Stimulated activated CD4-positive, alpha-beta T cell treated with anti-CD3 and anti-CD28 coated beads, Interleukin-15, amount 100 ng/mL, for 1 hour (primary cell): ENCODE results near the gene CD96.
"Not testable (repeated sequence)": the region's sequence is repeated elsewhere in the genome, so short reads cannot be mapped to it uniquely, and the experiment has no call there.

Experiments
- DNase-seq, 2 donors: peaks; one replicate each; pipeline ENCODE4 v3.0.0-alpha.2; 2020; ENCODE audit warnings: low read depth in 1 of 2, low spot score in 1 of 2

The CD96 gene

DNA sequence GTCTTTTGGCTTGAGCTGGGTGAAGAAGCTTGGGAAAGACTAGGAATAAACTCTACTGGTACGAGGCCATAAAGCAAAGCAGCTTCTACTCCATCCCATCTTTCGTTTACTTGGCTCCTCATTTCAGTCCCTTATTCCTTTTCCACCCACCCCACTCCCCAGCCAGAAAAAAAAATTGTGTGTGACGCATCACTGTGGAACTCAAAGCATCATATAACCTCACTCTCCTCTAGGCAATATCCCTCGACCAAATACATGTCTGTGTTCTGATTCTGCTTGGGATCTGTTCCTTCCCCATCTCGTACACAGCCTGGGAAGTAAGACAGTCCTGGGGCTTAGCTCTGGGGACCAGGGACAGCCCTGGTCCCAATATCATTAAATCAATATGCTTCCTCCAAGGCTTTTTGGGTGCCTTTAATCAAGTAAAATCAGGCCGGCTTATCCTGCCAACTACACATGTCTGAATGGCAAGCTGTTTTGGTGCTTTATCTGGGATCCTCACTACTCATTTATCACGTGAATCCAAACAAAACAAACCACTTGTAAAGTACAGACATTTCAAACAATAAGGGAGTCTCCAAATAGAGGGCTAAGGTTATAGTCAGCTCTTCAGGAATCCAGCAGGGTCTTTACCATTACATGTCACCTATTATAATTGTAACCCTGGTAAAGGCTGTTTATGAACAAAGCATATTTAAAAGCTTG lies 128.1 kb downstream of the CD96 start:
- DNase-seq: no peak

DNA sequence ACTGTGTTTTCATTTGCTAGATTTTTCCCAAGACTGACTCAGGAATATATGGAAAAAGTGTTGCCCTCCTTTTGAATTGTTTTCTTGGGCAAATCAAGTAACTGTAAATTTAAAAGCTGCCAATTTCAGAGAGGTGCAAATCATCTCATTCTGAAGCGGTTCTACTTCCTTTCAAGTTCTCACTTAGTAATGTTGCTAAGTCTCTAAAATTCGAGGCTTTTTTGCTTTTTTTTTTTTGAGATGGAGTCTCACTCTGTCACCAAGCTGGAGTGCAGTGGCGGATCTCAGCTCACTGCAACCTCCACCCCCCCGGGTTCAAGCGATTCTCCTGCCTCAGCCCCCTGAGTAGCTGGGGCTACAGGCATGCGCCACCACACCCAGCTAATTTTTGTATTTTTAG lies 130.5 kb downstream of the CD96 start:
- DNase-seq: not testable (repeated sequence)

DNA sequence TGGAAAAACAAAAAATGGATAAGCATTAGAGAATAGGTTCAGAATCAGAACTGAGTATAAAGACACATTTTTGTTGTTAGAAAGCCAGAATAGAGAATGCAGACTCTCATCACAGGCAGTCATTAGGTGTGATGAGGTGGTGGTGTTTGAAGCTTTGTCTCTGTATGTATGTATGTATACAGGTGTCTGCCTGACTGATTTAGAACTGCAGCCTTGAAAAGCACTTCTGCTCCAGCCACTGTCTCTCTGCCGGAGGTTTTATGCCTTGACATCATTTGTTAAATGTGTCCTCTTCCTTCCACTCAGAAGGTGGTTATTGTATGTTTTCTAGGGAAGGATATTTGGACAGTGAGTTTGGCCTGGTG lies 133.8 kb downstream of the CD96 start:
- DNase-seq: no peak

DNA sequence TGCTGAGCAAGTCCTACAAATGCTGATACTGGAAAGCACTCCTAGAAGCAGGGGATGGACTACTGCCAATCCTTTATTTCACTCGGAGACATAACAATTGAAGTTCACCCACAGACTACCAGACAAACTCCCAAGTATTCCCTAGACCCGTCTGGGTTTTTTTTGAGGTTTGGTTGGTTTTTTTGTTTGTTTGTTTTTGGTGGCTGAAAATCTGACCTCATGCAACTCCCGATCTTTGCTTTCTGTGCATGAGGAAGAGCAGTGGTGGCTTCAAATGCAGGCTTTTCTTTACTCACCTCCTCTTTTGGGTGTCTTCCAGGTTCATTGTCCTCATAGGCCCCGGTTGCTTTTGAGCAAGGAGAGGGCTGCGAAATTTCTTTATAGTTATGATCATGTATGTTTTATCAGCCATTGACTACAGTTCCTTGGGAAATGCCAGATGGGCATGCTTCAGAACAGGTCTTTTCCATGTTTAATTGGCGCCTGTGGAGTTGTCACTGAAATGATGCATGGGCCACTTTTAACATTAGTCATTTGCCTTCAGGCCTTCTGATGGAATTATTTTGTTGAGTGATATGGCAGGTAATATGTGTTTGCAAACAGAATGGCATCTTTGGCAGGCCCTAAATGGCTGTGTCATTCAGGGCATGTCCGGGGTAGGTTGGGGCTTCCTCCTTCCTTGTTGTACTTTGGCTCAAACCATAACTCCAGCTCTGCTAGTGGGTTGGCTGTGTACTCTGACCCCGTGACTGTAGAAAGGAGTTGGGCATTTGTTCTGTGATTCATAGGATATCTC lies 134.4 kb downstream of the CD96 start:
- DNase-seq: no peak

DNA sequence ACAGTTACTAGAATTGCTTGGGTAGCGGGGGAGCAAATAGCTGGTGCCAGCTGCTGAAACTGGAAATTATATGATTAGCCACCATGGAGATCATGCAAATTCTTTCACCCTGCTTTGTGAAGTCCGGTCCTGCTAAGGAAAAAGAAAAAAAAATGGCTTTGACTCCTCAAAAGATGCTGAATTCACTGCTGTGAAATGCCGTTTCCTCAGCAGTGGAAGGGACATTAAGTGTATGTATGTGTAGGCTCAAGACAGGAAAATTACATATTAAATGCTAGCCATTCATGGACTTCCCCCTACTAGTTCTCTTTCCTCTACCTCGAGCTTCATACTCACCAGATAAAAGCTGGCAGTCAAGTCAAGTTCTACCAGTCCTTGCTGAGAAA lies 135.0 kb downstream of the CD96 start:
- no peak for DNase-seq

DNA sequence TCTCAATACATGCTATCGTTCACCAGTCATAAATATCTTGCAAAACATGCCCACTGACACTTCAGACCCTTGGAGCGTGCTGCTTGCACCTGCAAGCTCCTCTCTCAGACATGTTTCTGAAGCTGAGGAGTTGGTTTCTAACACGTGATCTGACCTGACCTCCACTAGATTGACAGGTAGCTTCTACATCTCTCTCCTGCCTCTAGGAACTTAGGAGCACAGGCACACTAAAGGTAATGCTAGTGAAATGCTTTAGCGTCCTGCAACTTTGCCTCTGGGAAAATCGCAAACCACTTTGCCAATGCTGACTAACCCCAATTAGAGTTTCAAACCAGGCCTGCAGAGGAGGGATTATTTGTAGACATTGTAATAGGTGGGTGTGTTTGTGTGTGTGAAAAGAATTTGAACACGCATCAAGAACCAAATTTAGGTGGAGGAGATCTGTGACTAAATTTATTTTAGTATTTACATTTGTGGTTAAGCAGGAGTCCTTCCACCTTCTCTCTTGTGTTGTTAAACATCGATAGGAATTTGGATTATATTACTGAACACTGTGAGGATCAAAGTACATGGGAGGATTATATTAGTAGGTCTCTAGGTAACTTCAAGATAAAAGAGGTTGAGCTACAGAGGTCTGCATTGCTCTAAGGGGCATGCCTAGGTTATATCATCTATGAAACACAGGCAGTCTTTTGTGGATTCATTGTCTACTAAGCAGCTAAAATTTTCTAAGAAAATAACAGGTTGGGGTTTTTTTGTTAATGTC lies 139.8 kb downstream of the CD96 start:
- DNase-seq: no peak

DNA sequence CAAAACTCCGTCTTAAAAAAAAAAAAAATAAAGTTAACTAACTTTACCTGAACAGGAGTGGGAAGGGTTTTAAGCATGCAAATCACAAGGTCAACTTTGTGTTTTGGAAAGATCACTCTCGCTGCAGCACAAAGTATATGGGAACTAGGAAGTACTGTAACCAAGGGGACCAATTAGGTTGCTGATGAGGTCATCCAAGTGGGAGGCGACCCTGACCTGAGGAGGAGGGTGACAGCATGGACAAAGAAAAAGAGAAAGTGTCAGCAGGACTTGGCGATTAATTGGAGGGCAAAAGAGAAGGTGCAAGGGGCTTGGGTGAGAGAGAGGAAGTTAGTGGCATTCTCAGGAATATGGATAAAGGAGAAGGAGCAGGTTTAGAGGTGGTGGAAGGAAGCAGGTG lies 142.6 kb downstream of the CD96 start:
- DNase-seq: no peak

DNA sequence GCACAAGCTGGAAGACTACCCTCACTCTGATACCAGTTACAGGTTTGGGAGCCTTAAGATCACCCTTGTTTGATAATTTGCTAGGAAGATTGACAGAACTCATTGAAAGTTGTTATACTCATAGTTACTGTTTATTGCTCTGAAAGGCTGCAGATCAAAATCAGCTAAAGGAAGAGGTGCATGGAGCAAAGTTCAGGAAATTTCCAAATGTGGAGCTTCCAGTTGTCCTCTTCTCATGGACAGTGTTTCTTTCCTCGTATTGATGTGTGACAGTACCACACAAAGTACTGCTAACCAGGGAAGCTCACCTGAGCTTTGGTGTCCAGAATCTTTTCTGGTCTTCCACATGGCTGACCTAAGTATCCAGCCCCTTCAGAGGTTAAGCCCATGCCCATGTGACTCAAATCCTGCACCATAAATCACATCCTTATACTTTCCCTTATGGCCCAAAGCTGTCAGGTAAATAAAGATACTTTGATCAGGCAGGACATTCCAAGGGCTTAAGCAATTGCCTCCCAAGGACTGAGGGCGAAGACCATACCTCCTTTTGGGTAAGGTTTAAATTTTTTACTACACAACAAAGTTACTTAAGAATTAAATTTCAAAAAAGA lies 146.3 kb downstream of the CD96 start:
- no peak for DNase-seq

DNA sequence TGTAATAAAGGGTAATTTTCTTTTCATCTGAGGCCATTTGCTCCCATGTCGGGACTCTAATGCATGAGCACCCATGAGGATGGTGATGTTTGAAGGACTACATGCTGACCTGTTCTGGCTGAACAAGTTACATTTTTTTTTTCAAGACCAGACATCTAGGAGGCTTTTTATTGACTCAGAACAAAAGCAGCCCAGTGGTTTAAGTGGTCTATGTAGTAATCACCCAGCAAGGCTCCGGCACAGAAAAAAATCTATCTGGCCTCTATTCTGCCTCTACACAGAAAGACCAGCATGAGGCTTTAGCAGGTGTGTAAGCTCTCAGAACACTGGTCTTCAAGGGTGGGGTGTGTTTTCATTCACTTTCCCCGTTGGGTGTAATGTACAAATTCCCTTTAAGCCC lies 148.2 kb downstream of the CD96 start:
- no peak for DNase-seq

DNA sequence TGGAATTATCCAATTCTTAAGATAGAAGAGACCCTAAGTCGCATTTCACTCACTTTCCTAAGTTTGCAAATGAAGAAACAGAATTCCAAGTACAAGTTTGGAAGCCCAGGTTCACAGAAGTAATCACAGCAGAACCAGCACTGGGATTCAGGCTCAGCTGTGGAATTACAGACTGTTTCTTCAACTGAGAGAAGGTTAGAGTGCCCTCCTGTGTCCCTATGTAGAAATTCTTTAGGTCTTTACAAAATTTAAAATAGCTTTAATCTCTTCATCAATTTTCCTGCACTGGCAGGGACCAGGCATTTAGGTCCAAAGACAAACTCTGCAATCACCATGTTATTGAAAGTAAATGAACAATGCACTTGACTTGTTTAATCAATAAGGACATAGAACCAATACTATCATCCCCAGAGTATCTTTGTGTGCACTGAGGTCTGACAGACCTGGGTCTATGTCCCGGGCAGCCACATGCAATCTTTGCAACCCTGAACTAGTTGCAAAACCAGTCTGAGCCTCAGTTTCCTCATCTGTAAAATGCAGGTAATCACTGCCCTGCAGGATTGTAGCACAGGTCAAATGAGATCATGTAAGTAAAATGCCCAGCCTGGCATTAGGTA lies 149.4 kb downstream of the CD96 start:
- no peak for DNase-seq

DNA sequence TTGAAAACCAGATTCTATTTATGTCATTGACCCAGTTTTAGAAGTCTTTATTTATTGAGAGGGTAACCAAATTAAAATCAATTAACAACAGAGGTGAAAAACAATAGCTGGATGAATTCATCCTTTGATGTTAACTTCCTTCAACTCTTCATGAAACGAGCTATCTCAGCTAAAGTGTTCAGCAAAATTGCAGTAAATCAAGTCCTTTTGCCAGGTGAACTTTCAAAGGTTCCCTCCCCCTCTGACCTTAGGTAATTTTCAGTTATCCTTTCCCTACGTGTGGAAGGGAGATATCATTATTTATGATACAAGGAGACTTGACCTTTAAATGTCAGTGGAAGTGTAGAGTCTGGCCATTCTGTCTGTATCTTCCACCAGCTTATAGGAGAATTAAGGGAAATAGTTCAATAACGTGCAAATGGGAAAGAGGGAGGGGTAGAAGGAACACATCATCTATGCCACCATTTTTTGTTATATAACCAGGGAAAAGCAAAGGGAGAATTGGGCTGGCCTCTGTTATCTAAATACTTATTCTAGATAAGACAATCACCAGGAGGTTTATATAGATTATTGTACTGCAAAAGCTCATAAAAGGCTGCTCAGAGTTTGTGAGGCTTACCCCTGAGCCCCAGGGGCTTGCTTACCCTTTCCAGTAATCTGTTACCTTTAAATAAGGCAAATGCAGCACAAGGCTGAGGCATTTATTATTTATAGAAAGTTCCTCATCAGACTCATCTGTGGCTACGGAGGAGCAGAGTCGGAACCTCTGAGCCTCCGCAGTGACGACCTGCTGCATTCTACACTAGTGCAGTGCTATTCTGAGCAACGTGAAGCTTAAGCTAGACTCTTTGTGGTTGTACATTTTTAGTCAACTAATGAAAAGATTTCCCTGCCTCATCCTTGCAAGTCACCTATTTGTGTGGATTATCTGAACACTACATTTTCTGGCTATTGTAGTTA lies 150.9 kb downstream of the CD96 start:
- no peak for DNase-seq

DNA sequence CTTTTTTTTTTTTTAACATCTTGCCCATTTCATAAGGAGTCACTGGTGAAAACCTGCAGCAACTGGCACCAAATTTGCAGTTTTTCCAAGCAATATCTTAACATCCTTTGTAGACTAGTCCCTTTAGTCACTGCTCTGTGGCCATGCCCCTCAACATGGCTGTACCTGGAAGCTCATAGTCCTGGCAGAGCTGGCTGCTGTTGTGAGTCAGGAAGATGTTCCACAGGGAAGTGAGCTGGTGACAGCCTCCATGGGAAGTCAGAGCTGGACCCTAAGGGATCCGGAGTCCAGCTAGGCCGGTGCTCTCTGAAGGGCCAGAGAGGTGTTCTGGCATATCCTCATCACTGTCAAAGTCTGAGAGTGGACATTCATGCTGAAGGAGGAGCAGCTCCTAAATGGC lies 152.5 kb downstream of the CD96 start:
- no peak for DNase-seq

DNA sequence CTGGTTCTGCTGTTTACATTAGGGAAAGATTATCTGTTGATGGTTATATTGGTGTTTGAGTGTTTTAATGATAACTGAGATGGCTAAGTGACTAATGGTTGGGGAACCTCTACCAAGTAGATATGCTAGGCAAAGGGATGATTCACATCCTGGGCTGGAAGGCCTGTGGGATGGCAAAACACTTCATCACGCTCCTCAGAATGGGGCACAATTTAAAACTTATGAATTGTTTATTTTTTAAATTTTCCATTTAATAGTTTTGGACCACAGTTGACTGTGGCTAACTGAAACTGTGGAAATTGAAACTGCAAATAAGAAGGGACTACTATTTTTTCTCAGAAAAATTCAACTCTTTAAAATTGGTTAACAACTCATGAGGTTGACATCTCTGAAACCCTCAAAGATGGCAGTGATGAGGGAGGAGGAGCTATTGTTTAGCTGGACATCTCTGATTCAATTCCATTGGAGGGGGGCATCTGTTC lies 153.7 kb downstream of the CD96 start:
- DNase-seq: no peak

DNA sequence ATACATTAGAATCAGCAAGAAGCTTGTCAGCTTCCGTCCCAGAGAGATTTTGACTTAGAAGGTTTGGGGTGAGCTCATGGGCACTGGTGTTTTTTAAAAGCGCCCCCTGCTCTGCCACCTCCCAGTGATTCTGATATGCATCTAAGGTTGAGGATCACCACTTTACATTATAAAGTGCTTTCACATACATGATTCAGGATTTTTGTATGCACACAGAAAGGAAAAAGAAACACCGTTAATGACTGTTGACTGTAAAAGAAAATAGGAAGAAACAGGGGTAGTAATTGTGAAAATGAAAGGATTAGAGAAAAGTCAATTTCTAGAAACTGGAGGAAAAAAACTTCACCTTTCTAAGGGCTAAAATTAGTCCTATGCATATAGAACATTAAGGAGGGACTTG lies 158.1 kb downstream of the CD96 start:
- no peak for DNase-seq

DNA sequence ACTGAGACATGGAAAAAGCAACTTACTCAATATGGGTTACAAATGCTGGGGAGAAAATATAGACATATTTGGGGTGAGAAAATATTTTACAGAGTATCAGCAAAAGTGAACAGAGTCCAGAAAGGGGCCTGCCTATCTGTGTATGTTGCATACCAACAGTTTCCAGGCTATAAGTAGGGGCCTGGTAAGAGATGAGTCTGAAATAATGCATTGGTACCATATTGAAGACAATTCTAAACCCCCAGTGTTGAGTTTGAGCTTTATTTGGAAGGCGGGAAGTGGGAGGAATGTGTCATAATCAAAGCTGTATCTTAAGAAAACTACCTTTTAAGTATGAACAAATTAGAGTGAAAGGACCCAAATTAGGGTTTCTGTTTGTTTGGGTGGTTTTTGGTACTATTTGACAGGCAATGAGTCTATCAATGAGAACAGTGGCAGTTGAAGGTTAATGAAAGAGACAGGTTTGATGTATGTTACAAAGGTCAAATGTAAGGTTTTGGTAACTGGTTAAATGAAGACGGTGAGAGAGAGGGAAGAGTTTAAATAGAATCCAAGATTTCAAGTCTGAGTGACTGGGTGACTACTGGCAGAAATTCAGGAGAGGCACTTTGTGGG lies 159.4 kb downstream of the CD96 start:
- DNase-seq: no peak
